ENCODE data around the gene PLIN3.
"Not testable (repeated sequence)": the region's sequence is repeated elsewhere in the genome, so short reads cannot be mapped to it uniquely, and the experiment has no call there.

The PLIN3 gene

DNA sequence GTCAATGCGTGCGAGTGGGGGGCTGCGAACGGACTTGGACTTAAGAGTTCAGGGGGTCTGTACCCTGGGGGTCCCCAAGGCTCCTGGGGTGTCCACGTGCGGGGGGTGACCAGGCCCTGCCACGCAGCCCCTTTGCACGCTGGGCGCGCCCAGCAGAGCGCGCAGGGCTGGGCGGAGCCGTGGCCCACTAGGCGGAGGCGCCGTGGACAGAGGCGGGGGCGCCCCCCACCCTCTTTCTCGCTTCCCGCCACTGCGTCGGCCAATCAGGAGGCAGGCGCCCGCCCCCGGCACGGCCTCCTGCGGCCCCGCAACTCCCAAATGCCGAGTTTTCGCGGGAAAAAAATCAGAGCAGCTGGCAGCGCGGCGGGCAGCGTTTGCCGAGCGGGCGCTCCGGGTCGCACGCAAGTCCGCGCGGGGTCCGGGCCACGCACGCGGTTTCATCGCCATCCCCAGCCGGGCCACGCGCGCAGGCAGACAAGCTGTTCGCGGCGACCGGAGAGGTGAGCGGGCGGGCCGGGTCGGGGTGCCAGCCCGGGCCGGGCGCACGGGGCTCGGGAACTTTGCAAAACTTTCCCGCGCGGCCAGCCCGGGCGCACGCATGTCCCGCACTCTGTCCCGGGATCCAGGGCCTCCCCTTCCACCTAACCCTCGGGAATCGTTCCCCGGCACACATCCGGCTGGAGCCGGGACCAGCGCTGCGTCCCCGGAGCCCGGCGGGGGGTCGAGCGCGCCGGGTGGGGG is 41.9 kb upstream of the PLIN3 start, which contains the start of gene UHRF1:
TSS of gene UHRF1 (plus strand) at position 346 of the 741 bp plus-strand sequence. CDS start 1,385 bp downstream, outside the sequence.
- no peaks in the 10 kb centered on the region for H3K9me3 ChIP-seq (ENCODE audit: control insufficient read depth, low read length)
- H3K4me3 ChIP-seq (ENCODE audit: extremely low read depth, insufficient read depth, low read length, poor library complexity, severe bottlenecking) = peak within 1 kb of the TSS; percentile 64
- peaks cover 13% of the 10 kb centered on the region for H3K4me1 ChIP-seq (ENCODE audit: control insufficient read depth, insufficient read depth, low read length, poor library complexity, severe bottlenecking)
- H3K27ac ChIP-seq (ENCODE audit: low read depth, low read length, severe bottlenecking) = peak within 1 kb of the TSS; percentile 81
- WGBS, 2 experiments (ENCODE audit: insufficient coverage in 2 of 2) = 2 to 3% methylated on average over 39 to 54 of the region's 89 CpGs
- peaks cover 22% of the 10 kb centered on the region for H3K36me3 ChIP-seq (ENCODE audit: control insufficient read depth, insufficient read depth, low read length)

GRCh38 chr19:4908781-4909155 is 41.3 kb upstream of the PLIN3 start:
- Histone ChIP-seq H3K4me1 (ENCODE audit: control insufficient read depth, insufficient read depth, low read length, poor library complexity, severe bottlenecking) (peaks cover 13% of the 10 kb centered on the region), H3K9me3 (ENCODE audit: control insufficient read depth, low read length) (no peaks in the 10 kb centered on the region), H3K4me3 (ENCODE audit: extremely low read depth, insufficient read depth, low read length, poor library complexity, severe bottlenecking) (no peak overlapping the region), H3K36me3 (ENCODE audit: control insufficient read depth, insufficient read depth, low read length) (peaks cover 18% of the 10 kb centered on the region), H3K27ac (ENCODE audit: low read depth, low read length, severe bottlenecking) (no peak overlapping the region)
- 84 to 92% methylated on average over 10 to 14 of the region's 15 CpGs for WGBS, 2 experiments (ENCODE audit: insufficient coverage in 2 of 2)

- H3K36me3 ChIP-seq (ENCODE audit: control insufficient read depth, insufficient read depth, low read length) = peaks cover 13% of the 10 kb centered on the region
- no peak overlapping the region for H3K4me3 ChIP-seq (ENCODE audit: extremely low read depth, insufficient read depth, low read length, poor library complexity, severe bottlenecking)
- no peak overlapping the region for H3K27ac ChIP-seq (ENCODE audit: low read depth, low read length, severe bottlenecking)
- peaks cover 13% of the 10 kb centered on the region for H3K4me1 ChIP-seq (ENCODE audit: control insufficient read depth, insufficient read depth, low read length, poor library complexity, severe bottlenecking)
- 72 to 94% methylated on average over 5 of the region's 5 CpGs for WGBS, 2 experiments (ENCODE audit: insufficient coverage in 2 of 2)
- no peaks in the 10 kb centered on the region for H3K9me3 ChIP-seq (ENCODE audit: control insufficient read depth, low read length)
Measured at GRCh38 chr19:4908360-4908759, 40.9 kb upstream of the PLIN3 start.

DNA sequence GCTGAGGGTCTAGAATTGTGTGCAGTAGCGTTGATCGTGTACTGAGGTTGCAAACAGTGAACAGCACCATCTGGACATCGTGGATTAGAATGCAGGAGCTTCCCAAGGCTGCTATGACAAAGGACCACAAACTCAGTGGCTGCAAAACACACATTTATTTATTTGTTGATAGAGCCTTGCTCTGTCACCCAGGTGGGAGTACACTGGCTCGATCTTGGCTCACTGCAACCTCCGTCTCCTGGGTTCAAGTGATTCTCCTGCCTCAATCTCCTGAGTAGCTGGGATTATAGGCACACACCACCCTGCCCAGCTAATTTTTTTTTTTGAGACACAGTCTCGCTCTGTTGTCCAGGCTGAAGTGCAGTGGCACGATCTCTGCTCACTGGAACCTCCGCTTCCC is 39.5 kb upstream of the PLIN3 start:
- Histone ChIP-seq H3K4me3 (ENCODE audit: extremely low read depth, insufficient read depth, low read length, poor library complexity, severe bottlenecking) (no peak overlapping the region), H3K4me1 (ENCODE audit: control insufficient read depth, insufficient read depth, low read length, poor library complexity, severe bottlenecking) (peaks cover 13% of the 10 kb centered on the region), H3K36me3 (ENCODE audit: control insufficient read depth, insufficient read depth, low read length) (no peaks in the 10 kb centered on the region), H3K9me3 (ENCODE audit: control insufficient read depth, low read length) (no peaks in the 10 kb centered on the region), H3K27ac (ENCODE audit: low read depth, low read length, severe bottlenecking) (no peak overlapping the region)
- 89 to 97% methylated on average over 7 to 8 of the region's 8 CpGs for WGBS, 2 experiments (ENCODE audit: insufficient coverage in 2 of 2)

- no peaks in the 10 kb centered on the region for H3K4me1 ChIP-seq (ENCODE audit: control insufficient read depth, insufficient read depth, low read length, poor library complexity, severe bottlenecking)
- no peaks in the 10 kb centered on the region for H3K36me3 ChIP-seq (ENCODE audit: control insufficient read depth, insufficient read depth, low read length)
- WGBS, 2 experiments (ENCODE audit: insufficient coverage in 2 of 2) = 83 to 96% methylated on average over 3 of the region's 3 CpGs
- no peak overlapping the region for H3K4me3 ChIP-seq (ENCODE audit: extremely low read depth, insufficient read depth, low read length, poor library complexity, severe bottlenecking)
- no peaks in the 10 kb centered on the region for H3K9me3 ChIP-seq (ENCODE audit: control insufficient read depth, low read length)
- H3K27ac ChIP-seq (ENCODE audit: low read depth, low read length, severe bottlenecking) = no peak overlapping the region
Measured at GRCh38 chr19:4904481-4904880, 37.0 kb upstream of the PLIN3 start.

- no peaks in the 10 kb centered on the region for H3K9me3 ChIP-seq (ENCODE audit: control insufficient read depth, low read length)
- H3K4me3 ChIP-seq (ENCODE audit: extremely low read depth, insufficient read depth, low read length, poor library complexity, severe bottlenecking) = no peak within 1 kb of the TSS
- H3K36me3 ChIP-seq (ENCODE audit: control insufficient read depth, insufficient read depth, low read length) = no peaks in the 10 kb centered on the region
- H3K4me1 ChIP-seq (ENCODE audit: control insufficient read depth, insufficient read depth, low read length, poor library complexity, severe bottlenecking) = no peaks in the 10 kb centered on the region
- no peak within 1 kb of the TSS for H3K27ac ChIP-seq (ENCODE audit: low read depth, low read length, severe bottlenecking)
- WGBS, 2 experiments (ENCODE audit: insufficient coverage in 2 of 2) = 94 to 100% methylated on average over 2 to 3 of the region's 7 CpGs
Measured at GRCh38 chr19:4902796-4903195, 35.3 kb upstream of the PLIN3 start, which contains the start of gene ARRDC5. ARRDC5 (minus strand) TSS chr19:4902896; CDS start chr19:4902825, 71 bp downstream.

DNA sequence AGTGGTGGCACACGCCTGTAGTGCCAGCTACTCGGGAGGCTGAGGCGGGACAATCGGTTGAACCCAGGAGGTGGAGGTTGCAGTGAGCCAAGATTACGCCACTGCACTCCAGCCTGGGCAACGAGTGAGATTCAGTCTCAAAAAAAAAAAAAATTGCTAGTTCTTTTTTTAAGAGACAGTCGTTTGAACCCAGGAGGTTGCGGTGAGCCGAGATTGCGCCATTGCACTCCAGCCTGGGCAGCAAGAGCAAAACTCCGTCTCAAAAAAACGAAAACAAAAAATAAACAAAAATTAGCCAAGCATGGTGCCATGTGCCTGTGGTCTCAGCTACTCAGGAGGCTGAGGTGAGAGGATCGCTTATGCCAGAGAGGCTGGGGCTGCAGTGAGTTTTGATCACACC is 33.4 kb upstream of the PLIN3 start:
- H3K36me3 ChIP-seq (ENCODE audit: control insufficient read depth, insufficient read depth, low read length); H3K9me3 ChIP-seq (ENCODE audit: control insufficient read depth, low read length); H3K27ac ChIP-seq (ENCODE audit: low read depth, low read length, severe bottlenecking); H3K4me3 ChIP-seq (ENCODE audit: extremely low read depth, insufficient read depth, low read length, poor library complexity, severe bottlenecking); H3K4me1 ChIP-seq (ENCODE audit: control insufficient read depth, insufficient read depth, low read length, poor library complexity, severe bottlenecking): not testable (repeated sequence)
- 96 to 97% methylated on average over 13 of the region's 13 CpGs for WGBS, 2 experiments (ENCODE audit: insufficient coverage in 2 of 2)

GRCh38 chr19:4897146-4897545 is 29.7 kb upstream of the PLIN3 start:
- no peak overlapping the region for H3K4me3 ChIP-seq (ENCODE audit: extremely low read depth, insufficient read depth, low read length, poor library complexity, severe bottlenecking)
- H3K9me3 ChIP-seq (ENCODE audit: control insufficient read depth, low read length) = no peaks in the 10 kb centered on the region
- no peaks in the 10 kb centered on the region for H3K36me3 ChIP-seq (ENCODE audit: control insufficient read depth, insufficient read depth, low read length)
- 85 to 88% methylated on average over 7 of the region's 7 CpGs for WGBS, 2 experiments (ENCODE audit: insufficient coverage in 2 of 2)
- H3K27ac ChIP-seq (ENCODE audit: low read depth, low read length, severe bottlenecking) = no peak overlapping the region
- no peaks in the 10 kb centered on the region for H3K4me1 ChIP-seq (ENCODE audit: control insufficient read depth, insufficient read depth, low read length, poor library complexity, severe bottlenecking)

- WGBS, 2 experiments (ENCODE audit: insufficient coverage in 2 of 2) = 91% methylated on average over 2 of the region's 3 CpGs; no CpG with 5 or more reads in 1 of the 2 experiments
- Histone ChIP-seq H3K27ac (ENCODE audit: low read depth, low read length, severe bottlenecking) (no peak overlapping the region), H3K36me3 (ENCODE audit: control insufficient read depth, insufficient read depth, low read length) (no peaks in the 10 kb centered on the region), H3K4me1 (ENCODE audit: control insufficient read depth, insufficient read depth, low read length, poor library complexity, severe bottlenecking) (no peaks in the 10 kb centered on the region), H3K4me3 (ENCODE audit: extremely low read depth, insufficient read depth, low read length, poor library complexity, severe bottlenecking) (no peak overlapping the region), H3K9me3 (ENCODE audit: control insufficient read depth, low read length) (no peaks in the 10 kb centered on the region)
Measured at GRCh38 chr19:4896372-4896771, 28.9 kb upstream of the PLIN3 start.

GRCh38 chr19:4892962-4893361 is 25.5 kb upstream of the PLIN3 start:
- WGBS, 2 experiments (ENCODE audit: insufficient coverage in 2 of 2) = 95% methylated on average over 3 of the region's 11 CpGs; no CpG with 5 or more reads in 1 of the 2 experiments
- H3K4me3 ChIP-seq (ENCODE audit: extremely low read depth, insufficient read depth, low read length, poor library complexity, severe bottlenecking); H3K36me3 ChIP-seq (ENCODE audit: control insufficient read depth, insufficient read depth, low read length); H3K4me1 ChIP-seq (ENCODE audit: control insufficient read depth, insufficient read depth, low read length, poor library complexity, severe bottlenecking); H3K9me3 ChIP-seq (ENCODE audit: control insufficient read depth, low read length); H3K27ac ChIP-seq (ENCODE audit: low read depth, low read length, severe bottlenecking): not testable (repeated sequence)

DNA sequence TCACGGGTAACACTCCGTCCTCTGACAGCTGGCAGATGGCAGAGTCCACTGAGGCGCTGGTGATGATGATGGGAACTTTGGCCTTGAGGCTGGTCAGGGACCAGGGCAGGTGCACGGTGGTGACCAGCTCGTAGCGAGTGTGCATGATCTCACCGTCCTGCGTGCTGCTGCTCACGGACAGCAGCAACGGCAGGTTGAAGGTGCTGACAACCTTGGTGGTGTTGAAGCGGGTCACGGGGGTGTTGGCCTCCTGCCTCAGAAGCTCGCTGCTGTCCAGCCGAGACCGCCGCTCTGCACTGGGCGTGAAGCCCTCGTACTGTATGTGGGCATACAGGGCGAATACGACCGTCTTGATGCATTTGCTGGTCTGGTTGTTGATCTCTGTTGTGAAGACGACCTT is 23.6 kb upstream of the PLIN3 start:
- no peaks in the 10 kb centered on the region for H3K36me3 ChIP-seq (ENCODE audit: control insufficient read depth, insufficient read depth, low read length)
- H3K27ac ChIP-seq (ENCODE audit: low read depth, low read length, severe bottlenecking) = no peak overlapping the region
- WGBS, 2 experiments (ENCODE audit: insufficient coverage in 2 of 2) = 94% methylated on average over 19 to 22 of the region's 22 CpGs
- H3K4me1 ChIP-seq (ENCODE audit: control insufficient read depth, insufficient read depth, low read length, poor library complexity, severe bottlenecking) = peaks cover 2% of the 10 kb centered on the region
- H3K4me3 ChIP-seq (ENCODE audit: extremely low read depth, insufficient read depth, low read length, poor library complexity, severe bottlenecking) = no peak overlapping the region
- no peaks in the 10 kb centered on the region for H3K9me3 ChIP-seq (ENCODE audit: control insufficient read depth, low read length)
